ENCODE measurements around the gene MTSS2. TPM values are rescaled to one million over a fixed set of nuclear protein-coding genes. Genes with fewer than 3 reads are reported as not detected.

MTSS2 gene
- total RNA-seq, 1 donor from 2014 or later = 60.8 TPM

DNA sequence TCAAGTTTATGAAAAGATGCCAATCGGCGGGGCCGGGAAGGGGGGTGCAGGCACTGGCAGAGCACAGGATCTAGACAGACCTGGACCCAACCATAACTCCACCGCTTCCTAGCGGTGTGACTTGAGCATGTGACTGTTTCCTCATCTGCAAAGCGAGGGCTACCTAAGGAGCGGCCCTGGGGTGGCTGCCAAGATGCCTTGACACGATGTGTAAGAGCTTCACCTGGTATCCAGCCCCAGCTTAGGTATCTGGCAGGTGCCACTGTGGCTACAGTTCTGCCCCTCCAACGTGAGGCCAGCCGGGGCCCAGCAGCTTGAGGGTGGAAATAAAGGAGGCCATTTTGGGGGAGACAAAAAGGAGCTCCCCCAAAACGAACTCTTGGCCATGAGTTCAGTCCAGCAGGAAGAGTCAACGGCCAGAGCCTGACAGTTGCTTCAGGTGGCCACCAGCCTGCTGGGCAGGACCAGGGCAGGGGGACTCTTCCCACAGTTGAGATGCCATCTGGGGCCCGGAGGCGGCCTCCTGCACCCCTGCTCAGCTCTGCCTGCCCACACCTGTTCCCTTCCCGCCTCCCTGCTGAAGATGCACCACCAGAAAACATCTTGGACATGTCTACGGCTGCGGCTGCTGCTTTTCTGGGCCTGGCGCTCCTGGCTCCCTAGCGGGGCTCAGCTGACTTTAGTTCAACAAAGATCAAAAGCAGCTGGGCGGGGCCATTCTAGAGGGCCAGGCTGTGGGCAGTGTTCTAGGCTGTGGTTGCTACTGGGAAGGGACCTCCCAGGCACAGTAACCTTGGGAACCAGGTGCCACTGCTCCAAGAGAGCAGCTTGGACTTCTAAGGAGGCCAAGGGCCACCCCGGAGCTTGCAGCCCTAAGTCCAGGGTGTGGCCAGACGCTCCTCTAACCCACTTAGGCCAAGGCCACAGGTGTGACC lies 3.4 kb upstream of the MTSS2 start:
- TF ChIP-seq, protein P1, sequence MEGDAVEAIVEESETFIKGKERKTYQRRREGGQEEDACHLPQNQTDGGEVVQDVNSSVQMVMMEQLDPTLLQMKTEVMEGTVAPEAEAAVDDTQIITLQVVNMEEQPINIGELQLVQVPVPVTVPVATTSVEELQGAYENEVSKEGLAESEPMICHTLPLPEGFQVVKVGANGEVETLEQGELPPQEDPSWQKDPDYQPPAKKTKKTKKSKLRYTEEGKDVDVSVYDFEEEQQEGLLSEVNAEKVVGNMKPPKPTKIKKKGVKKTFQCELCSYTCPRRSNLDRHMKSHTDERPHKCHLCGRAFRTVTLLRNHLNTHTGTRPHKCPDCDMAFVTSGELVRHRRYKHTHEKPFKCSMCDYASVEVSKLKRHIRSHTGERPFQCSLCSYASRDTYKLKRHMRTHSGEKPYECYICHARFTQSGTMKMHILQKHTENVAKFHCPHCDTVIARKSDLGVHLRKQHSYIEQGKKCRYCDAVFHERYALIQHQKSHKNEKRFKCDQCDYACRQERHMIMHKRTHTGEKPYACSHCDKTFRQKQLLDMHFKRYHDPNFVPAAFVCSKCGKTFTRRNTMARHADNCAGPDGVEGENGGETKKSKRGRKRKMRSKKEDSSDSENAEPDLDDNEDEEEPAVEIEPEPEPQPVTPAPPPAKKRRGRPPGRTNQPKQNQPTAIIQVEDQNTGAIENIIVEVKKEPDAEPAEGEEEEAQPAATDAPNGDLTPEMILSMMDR (IDR thresholded peaks at IDR 0.05) = no peak
- H3K36me3 ChIP-seq = peaks cover 5% of the 10 kb centered on the region
- H3K4me1 ChIP-seq = peaks cover 88% of the 10 kb centered on the region
- peak overlapping the region; percentile 87 for H3K27ac ChIP-seq
- DNase-seq (peak; percentile 86), ATAC-seq (peak; percentile 45 to 60)
- no peaks in the 10 kb centered on the region for H3K27me3 ChIP-seq (ENCODE audit: low read depth)
- no peaks in the 10 kb centered on the region for H3K9me3 ChIP-seq
- H3K4me3 ChIP-seq = no peak overlapping the region
- intact Hi-C loops (cut with DNase I) = no loop called here

DNA sequence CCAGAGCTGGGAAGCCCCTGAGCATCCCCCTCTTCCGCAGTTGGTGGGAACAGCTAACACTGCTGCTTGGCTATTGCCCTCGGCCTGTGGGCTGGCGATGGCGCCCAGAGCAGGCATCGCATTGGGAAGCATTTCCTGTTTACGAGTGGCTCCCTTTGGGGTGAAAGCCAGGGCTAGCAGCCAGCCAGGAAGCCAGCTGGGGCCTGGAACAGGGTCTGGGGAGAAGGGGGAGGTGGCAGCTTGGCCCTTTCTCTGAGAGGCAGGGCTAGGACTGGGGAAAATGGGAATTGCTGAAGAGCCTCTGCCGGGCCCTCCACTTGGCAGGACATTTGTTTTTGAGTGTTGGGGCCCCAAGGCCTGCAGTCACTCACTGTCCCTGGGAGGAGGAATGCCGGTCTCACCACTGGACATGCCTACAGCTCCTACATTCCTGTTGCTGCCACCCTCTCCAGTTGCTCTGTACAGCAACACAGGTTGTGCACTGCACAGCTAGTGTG lies 2.4 kb upstream of the MTSS2 start:
- no peaks in the 10 kb centered on the region for H3K9me3 ChIP-seq
- H3K36me3 ChIP-seq = peaks cover 5% of the 10 kb centered on the region
- H3K27ac ChIP-seq = peak overlapping the region; percentile 87
- intact Hi-C loops (cut with DNase I) = no loop called here
- TF ChIP-seq, protein P1 (IDR thresholded peaks at IDR 0.05) = no peak
- DNase-seq = peak; percentile 84
- ATAC-seq = peak; percentile 36 to 58
- H3K4me3 ChIP-seq = no peak overlapping the region
- peaks cover 88% of the 10 kb centered on the region for H3K4me1 ChIP-seq
- no peaks in the 10 kb centered on the region for H3K27me3 ChIP-seq (ENCODE audit: low read depth)

DNA sequence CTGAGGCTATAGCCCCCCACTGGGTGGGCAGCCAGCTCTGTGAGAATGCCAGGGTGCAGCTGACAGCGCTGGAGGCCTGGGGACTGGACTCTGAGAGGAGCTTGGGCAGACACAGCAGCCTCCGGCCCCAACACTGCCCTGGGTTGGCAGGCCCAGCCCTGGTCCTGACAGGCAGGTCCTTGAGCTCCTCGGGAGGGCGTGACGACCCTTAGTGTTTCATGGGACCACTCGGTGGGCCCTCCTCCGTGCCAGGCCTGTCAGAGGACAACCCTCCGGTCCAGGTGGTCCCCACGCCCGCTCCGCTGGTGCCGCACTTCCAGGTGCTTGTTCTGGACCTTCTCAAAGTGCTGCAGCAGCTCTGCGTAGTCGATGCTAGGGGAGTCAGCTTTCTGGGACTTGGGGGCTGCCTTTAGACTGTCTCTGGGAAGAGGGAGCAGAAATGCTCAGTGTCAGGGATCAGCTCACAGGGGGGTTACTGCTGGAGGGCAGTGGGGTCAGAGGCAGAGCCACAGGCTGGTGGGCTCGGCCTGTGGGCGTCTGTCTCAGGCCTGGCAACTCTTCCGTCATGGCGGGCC lies 1.9 kb upstream of the MTSS2 start:
- H3K27me3 ChIP-seq (ENCODE audit: low read depth) = no peaks in the 10 kb centered on the region
- TF ChIP-seq, protein P1 (IDR thresholded peaks at IDR 0.05) = no peak
- H3K4me1 ChIP-seq = peaks cover 88% of the 10 kb centered on the region
- ATAC-seq (no peak), DNase-seq (no peak)
- no peaks in the 10 kb centered on the region for H3K9me3 ChIP-seq
- H3K4me3 ChIP-seq = no peak overlapping the region
- intact Hi-C loops (cut with DNase I) = no loop called here
- H3K27ac ChIP-seq = peak overlapping the region; percentile 87
- H3K36me3 ChIP-seq = peaks cover 5% of the 10 kb centered on the region

DNA sequence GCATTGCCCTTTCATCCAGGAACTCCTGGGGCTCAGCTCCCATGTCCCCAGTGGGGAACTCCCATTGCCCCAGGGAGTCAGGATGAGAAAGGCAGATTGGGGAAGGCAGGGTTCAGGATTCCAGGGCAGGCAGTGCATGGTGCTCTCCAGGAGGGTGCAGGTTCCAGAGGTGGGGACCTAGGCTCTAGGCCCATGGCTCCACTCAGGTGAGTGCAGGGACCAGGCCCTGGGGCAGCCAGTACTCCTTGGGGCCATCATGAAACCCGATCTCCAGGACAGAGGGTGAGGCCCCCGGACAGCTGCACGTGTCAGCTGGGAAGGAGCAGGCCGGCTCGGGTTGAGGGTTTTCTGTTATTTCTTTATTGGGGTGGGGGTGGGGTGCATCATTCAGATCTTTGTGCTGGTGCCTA lies 1.3 kb upstream of the MTSS2 start:
- TF ChIP-seq, protein P1 (IDR thresholded peaks at IDR 0.05) = no peak
- no peak for ATAC-seq
- DNase-seq = no peak
- peak overlapping the region; percentile 87 for H3K27ac ChIP-seq
- intact Hi-C loops (cut with DNase I) = no loop called here
- no peak overlapping the region for H3K4me3 ChIP-seq
- H3K27me3 ChIP-seq (ENCODE audit: low read depth) = no peaks in the 10 kb centered on the region
- H3K9me3 ChIP-seq = no peaks in the 10 kb centered on the region
- H3K4me1 ChIP-seq = peaks cover 88% of the 10 kb centered on the region
- H3K36me3 ChIP-seq = no peaks in the 10 kb centered on the region

DNA sequence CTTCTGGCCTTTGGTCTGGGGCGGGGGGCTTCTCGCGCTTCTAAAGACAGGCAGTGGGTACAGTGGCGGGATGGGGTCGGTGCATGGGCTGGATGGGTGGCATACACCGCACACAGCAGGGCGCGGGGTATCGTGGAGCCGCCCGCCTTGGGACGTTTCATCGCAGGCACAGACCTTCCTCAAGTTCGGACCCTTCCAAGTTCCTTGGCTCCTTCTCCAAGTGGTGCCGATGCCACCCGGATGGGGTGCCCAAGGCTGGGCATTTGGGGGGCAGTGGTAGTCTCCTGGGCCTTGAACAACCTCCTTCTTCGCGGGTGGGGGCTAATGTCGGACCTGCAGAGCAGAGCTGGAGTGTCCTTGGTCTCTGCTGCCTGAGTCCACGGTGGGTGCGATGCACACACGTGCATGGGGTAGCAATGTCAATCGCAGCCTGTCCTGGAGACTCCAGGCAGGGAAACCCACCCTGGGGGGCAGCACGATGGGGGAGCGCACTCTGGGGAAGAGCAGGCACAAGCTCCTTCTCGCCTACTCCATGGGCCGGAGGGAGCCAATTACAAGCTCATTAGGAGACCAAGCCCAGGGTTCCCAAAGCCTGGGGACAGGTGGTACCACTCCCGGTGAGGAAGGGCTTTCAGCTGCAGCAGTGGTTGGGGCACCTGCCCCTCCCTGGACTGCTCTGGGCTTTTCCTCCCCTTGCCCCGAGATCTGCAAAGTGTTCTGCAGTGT lies 686 bp upstream of the MTSS2 start:
- Histone ChIP-seq H3K36me3 (no peaks in the 10 kb centered on the region), H3K27ac (peak overlapping the region; percentile 83), H3K4me1 (peaks cover 88% of the 10 kb centered on the region), H3K27me3 (ENCODE audit: low read depth) (no peaks in the 10 kb centered on the region), H3K4me3 (peak overlapping the region; percentile 49), H3K9me3 (no peaks in the 10 kb centered on the region)
- TF ChIP-seq, protein P1 (IDR thresholded peaks at IDR 0.05) = no peak
- ATAC-seq (no peak), DNase-seq (no peak)
- intact Hi-C loops (cut with DNase I) = no loop called here
